GM19099 (cell line): ENCODE measurements around the gene USP9Y.

ENCODE experiments used
- POLR2A ChIP-seq: IDR thresholded peaks from 3 replicates; pipeline ENCODE4 v1.6.1; 2011; ENCODE audit warnings: low read depth; ENCODE audit not compliant: insufficient read length; ENCODE audit errors: extremely low read depth

Gene USP9Y, protein sequence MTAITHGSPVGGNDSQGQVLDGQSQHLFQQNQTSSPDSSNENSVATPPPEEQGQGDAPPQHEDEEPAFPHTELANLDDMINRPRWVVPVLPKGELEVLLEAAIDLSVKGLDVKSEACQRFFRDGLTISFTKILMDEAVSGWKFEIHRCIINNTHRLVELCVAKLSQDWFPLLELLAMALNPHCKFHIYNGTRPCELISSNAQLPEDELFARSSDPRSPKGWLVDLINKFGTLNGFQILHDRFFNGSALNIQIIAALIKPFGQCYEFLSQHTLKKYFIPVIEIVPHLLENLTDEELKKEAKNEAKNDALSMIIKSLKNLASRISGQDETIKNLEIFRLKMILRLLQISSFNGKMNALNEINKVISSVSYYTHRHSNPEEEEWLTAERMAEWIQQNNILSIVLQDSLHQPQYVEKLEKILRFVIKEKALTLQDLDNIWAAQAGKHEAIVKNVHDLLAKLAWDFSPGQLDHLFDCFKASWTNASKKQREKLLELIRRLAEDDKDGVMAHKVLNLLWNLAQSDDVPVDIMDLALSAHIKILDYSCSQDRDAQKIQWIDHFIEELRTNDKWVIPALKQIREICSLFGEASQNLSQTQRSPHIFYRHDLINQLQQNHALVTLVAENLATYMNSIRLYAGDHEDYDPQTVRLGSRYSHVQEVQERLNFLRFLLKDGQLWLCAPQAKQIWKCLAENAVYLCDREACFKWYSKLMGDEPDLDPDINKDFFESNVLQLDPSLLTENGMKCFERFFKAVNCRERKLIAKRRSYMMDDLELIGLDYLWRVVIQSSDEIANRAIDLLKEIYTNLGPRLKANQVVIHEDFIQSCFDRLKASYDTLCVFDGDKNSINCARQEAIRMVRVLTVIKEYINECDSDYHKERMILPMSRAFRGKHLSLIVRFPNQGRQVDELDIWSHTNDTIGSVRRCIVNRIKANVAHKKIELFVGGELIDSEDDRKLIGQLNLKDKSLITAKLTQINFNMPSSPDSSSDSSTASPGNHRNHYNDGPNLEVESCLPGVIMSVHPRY (N-terminal part only)

DNA sequence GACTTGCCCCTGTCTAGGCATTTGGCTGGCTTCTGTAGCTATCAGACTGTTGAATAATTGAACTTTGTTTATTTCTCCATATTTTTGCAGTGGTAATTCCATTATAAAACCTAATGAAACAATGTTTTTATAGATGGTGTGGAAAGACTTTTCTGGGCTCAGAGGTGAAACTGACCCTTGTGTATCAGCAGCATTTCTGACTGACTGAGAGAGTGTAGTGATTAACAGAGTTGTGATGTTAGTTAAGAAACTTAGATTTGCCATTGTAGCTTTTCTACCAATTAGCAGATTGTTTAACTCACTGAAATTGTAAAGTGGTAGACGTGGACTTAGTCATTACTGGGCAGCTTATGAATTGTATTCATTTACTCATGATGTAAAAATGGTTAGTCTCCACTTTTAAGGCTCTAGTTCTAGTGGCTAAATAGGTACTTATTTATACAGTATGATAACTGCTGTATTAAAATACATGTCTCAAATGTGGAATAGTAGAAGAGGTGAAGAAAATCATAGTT, at the start of gene USP9Y:
Gene USP9Y (plus strand): TSS at position 51 of the 515 bp plus-strand sequence. CDS start 8,217 bp downstream, outside the sequence.
- no peak for TF ChIP-seq POLR2A

DNA sequence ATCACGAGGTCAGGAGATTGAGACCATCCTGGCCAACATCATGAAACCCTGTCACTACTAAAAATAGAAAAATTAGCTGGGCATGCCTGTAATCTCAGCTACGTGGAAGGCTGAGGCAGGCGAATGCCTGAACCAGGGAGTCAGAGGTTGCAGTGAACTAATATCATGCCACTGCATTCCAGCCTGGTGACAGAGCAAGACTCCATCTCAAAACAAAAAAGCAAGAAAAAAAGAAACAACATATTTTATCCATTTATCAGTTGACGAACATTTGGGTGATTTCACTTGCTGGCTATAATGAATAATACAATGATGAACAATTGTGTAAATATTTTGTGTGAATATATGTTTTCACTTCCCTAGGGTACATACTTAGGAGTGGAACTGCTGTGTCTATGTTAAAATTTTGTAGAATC, 49.4 kb upstream of the USP9Y start:
- TF ChIP-seq POLR2A, result no peak

DNA sequence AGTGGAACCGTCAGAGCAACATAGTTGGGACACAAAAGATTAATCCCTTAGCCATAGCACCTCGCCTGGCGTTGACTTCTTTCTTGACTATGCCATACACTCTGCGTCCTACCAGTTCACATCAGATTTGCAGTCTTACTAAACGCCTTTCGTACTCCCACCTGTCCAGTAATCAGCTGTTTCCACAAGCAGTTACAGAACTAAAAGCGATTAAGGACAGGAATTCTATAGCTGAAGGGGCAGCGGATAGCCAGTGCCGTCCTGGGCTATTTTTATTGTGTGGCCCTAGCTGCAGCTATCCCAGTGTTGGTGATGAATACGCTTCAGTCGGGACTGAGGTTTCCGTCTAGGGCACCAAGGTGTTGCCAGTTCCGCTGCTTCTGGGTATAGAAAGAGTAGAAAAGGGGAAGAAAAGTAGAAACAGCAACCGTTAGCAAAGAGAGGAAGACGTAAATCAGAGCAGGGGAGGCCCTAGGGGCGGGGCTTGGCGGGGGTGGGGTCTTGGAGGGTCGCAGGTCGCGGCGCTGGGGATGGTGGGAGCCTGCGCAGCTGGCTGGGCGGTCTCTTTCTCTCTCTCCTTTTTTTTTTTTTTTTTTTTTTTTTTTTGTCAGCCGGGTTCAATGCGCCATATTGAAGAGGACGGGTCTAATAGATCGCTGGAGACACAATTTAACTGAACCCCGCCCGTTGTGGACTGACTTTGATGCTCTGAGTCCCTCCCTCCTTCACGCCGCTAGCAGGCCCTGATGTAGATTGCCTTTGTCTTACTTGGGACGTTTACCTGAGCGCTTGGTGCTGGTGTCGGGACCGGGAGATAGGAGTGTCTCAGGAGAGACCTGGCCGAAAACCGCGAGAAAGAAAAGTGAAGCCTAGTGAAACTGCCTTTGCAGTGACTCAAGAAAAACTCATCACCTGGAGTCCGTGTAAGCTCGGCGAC, 39.0 kb upstream of the USP9Y start:
- no peak for TF ChIP-seq POLR2A

DNA sequence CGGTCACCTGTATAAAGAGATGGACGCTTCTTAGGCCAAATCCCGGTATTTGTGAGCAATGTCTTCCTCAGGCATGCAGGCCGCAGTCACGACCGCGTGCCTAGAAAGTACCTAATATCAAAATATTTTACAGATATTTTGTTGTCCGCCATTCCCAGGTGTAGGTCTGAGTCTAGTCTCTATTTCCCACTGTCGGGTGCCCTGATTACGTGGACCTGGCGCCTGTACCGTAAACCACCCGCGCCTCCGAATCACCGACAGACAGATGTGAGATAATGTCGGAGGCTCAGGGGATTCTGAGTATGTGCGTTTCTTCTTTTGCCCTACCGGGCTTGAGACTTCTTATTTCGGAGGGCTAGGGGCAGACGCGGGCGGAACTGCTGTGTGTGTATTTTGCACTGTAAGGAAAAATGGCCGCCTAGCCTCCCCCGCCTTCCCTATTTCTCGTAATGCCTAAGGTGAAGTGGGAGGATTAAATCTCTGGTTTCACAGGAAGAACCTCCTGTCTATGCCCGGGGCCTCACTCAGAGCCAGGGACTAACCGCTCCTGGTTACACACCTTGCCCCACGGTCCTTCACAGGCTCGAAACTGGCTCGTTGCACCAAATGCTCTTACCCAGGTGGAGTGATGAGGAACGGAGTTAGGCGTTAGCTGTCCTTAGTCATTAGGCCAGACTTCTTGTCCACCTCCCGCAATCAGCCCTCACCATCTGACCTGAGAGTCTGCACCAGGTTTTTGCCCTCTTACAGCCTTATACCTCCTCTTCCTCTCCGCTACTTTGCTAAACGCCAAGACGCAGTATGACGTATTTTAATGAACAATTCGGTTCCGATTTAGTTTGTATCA, 38.1 kb upstream of the USP9Y start:
- no peak for TF ChIP-seq POLR2A

DNA sequence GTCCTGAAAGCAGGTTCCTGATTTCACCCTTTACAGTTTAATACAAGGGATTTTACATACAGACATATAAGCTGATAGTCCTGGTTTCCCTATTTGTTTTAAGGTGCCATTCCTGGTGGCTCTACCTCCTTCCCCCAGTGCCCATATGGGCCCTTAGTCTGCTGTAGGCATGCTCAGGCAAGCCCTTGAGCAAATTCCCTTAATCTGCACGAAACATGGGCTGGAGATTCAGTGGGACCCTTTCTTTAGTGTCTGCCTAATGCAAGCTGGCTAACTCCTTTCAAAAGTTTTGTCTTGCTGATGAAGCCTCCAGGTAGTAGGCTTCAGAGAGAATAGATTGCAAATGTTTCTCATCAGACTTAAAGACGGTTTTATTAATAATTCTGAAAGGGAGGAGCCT, 22.9 kb upstream of the USP9Y start:
- no peak for TF ChIP-seq POLR2A

DNA sequence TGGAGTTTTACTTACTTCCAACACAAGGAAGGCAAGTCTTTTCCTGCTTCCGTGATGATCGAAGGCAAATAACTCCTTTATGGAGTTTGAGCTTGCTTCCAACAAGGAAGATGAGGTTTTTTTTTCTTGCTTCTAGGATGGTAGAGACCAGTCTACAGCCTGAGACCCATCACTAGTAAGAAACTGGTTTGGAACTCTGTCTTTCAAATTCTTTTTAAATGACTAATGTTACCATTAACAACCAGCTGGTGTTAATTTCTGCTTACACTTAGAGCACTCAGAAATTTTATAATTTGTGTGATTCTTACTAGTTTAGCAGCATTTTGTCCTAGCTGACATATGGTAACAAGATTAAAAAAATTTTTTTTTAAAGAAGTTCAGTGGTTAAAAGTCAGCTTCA, 19.5 kb upstream of the USP9Y start:
- no peak for TF ChIP-seq POLR2A

DNA sequence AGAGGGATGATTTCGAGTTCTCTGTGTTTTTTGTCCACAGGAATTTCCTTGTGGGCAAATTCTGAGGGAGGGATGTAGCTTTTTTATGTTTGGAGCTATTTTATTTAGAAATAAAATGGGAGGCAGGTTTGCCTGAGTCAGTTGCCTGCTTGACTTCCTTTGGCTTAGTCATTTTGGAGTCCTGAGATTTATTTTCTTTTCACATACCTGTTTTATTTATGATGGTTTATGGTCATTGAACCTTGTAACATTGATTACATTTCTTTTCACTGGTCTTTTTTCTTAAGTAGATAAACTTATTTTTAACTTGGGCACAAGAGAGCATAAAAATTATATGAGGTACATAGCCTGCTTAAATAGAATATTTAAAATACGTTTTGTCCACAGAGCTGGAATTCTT, 12.7 kb upstream of the USP9Y start:
- TF ChIP-seq POLR2A, result no peak

DNA sequence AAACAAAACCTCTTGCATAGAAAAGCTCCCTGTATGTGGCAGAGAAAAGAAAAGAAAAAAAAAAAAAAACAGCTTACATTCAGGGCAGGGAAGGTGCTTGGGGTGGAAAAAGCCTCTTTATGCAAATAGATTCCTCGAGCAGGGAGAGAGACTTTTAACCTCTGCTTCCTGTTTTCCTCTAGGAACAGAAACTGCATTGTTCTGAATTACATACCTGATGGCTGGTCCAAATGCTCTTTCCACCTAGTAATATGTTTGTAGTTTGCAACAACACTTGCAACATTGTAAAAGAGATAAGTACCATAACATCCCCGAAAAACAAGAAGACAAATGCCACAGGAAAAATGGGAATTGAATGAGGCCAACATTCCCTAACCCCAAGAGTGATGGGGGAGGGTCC, 944 bp upstream of the USP9Y start:
- TF ChIP-seq POLR2A, result no peak

DNA sequence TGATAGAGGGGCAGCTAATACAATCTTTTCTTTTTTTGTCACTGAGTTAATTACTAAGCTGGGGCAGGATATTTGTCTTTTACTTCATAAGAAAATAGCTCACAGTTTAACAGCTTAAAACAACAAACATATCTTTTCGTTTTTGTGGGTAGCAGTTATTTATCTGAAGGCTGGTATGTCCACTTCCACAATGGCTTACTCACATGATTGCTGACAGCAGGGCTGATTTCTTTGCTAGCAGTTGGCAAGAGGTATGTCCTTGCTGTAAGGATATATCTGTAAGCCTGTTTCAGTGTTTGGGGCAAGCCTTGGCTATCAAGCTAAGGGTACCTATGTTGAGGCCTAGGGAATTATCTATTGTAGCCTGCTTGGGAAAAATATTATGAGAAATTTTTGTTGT, 1.1 kb downstream of the USP9Y start:
- no peak for TF ChIP-seq POLR2A

DNA sequence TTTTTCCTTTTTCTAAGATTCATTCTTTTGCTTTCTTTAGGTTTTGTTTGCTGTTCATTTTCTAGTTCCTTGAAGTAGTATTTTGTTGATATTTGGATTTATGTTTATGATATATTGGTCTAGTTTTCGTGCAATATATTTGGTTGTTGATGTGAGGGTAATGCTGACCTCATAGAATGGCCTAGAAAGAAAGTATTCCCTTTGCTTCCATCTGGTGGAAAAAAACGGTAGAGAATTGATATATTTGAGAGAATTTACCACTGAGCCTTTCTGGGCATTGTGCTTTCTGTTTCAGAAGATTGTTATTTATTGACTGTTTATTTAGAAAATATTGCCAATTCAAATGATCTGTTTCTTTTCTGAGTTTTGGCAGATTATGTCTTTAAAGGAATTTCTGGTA, 9.4 kb downstream of the USP9Y start:
- TF ChIP-seq POLR2A, result no peak

DNA sequence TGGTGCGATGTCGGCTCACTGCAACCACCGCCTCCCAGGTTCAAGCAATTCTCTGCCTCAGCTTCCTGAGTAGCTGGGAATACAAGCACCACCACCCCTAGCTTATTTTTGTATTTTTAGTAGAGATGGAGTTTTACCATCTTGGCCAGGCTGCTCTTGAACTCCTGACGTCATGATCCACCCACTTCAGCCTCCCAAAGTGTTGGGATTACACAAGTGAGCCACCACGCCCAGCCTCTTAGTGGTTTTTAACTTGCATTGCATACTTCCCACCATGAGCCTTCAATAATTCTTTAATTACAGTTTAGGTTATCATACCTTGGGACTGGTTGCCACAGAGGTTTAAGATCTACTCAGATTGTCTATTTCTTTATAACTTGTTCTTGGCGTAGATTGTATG, 14.3 kb downstream of the USP9Y start:
- TF ChIP-seq POLR2A, result no peak

DNA sequence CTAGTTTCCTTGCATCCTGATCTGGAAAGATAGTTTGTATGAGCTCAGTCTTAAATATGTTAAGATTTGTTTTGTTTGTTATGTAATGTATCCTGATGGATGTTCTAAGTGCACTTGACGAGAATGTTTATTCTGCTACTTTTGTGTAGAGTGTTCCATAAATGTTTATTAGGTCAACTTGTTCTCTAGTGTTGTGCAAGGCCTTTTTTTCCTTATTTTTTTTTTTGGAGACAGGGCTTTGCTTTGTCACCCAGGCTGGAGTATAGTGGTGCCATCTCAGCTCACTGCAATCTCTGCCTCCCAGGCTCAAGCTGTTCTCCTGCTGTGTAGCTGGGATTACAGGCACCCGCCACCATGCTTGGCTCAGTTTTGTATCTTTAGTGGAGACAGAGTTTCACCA, 28.7 kb downstream of the USP9Y start:
- no peak for TF ChIP-seq POLR2A

DNA sequence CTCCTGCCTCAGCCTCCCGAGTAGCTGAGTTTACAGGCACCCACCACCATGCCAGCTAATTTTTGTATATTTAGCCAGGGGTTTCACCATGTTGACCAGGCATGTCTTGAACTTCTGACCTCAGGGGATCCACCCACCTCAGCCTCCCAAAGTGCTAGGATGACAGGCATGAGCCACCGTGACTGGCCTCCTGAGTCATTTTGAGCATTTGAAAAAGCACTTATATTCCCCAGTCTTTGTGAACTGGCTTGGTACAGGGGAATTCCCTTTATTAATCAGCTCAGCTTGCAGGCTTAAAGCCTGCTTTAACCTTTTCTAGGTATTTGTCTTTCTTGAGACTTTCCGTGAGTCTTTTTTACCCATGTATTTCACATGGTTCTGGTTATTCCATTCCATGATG, 32.6 kb downstream of the USP9Y start:
- TF ChIP-seq POLR2A, result no peak
